AG04449 (cell line): ENCODE results near the gene COQ3.

ENCODE experiments used
- CTCF ChIA-PET: fragments of 350-600 bp; formaldehyde crosslinking; extraction: SDS; loops from one replicate; lab custom pipeline; 2021; ENCODE audit warnings: antibody characterized with exemption; lab: Yijun Ruan, JAX
- POLR2A ChIA-PET: fragments of 400-600, 350-600 bp; formaldehyde crosslinking; extraction: SDS; loops from one replicate; lab custom pipeline; 2020; ENCODE audit warnings: antibody characterized with exemption, inconsistent platforms; lab: Yijun Ruan, JAX
- DNase-seq: peaks from one replicate; pipeline ENCODE4 v3.0.0-alpha.2; 2010; ENCODE audit warnings: low read depth, low spot score
- H3K4me3 ChIP-seq: 2 replicates; pipeline ENCODE4 v1.5.1; 2011; ENCODE audit warnings: low read depth, mild to moderate bottlenecking, control low read depth, low read length
- CTCF ChIP-seq: IDR thresholded peaks from one replicate; pipeline ENCODE4 v1.5.1; 2011; ENCODE audit warnings: mild to moderate bottlenecking, moderate library complexity, low read length, control low read depth, inconsistent platforms; ENCODE audit not compliant: insufficient read depth; ENCODE audit errors: missing control alignments

COQ3 gene

GRCh38 chr6:99354983-99355382, 39.0 kb downstream of the COQ3 start:
- TF ChIP-seq CTCF: no peak
- ChIA-PET CTCF (no interaction called here), POLR2A (no interaction called here)
- H3K4me3 ChIP-seq: no peak overlapping the region
- DNase-seq: no peak

GRCh38 chr6:99353126-99353525, 40.9 kb downstream of the COQ3 start:
- CTCF ChIA-PET: interaction anchor here (1.0 to 1.3 kb wide), 3 partner anchors 23 to 73 kb away, joined by 3 to 6 read pairs (median 3); no protein-coding TSS in a partner anchor
- TF ChIP-seq CTCF: no peak
- no peak overlapping the region for H3K4me3 ChIP-seq
- POLR2A ChIA-PET: no interaction called here
- no peak for DNase-seq

GRCh38 chr6:99350573-99350972, 43.4 kb downstream of the COQ3 start:
- no peak for TF ChIP-seq CTCF
- no peak overlapping the region for H3K4me3 ChIP-seq
- POLR2A ChIA-PET: no interaction called here
- DNase-seq: no peak
- CTCF ChIA-PET: interaction anchor here (1.0 to 9.7 kb wide), 3 partner anchors 10 to 21 kb away, joined by 3 to 109 read pairs (median 4); no protein-coding TSS in a partner anchor

- ChIA-PET POLR2A (no interaction called here), CTCF (interaction anchor here (1.0 to 9.7 kb wide), 4 partner anchors 11 to 20 kb away, joined by 3 to 109 read pairs (median 10); no protein-coding TSS in a partner anchor)
- H3K4me3 ChIP-seq: peak within 1 kb of the TSS; percentile 63
- peak; percentile 22 for TF ChIP-seq CTCF
- no peak for DNase-seq
Observed at GRCh38 chr6:99349171-99350141, 44.5 kb downstream of the COQ3 start, which contains the start of gene FAXC. Gene FAXC (minus strand): TSS chr6:99349674. CDS start chr6:99349372, 302 bp downstream.

- H3K4me3 ChIP-seq: peak overlapping the region; percentile 63
- POLR2A ChIA-PET: no interaction called here
- no peak for TF ChIP-seq CTCF
- CTCF ChIA-PET: interaction anchor here (1.0 to 9.7 kb wide), 3 partner anchors 11 to 19 kb away, joined by 3 to 109 read pairs (median 15); no protein-coding TSS in a partner anchor
- DNase-seq: no peak
Observed at GRCh38 chr6:99348288-99349170, 45.5 kb downstream of the COQ3 start.
